C4-2B (cell line): ENCODE measurements around the gene CELA2A.
A peak's percentile ranks its signal among the peaks of the same experiment; 100 is the strongest.

Experiments used
- CTCF ChIP-seq: fragments of 450-650 bp; conservative IDR thresholded peaks from 2 replicates; pipeline ENCODE4 v1.5.1; 2017; ENCODE audit warnings: mild to moderate bottlenecking
- ZFX ChIP-seq: fragments of 450-650 bp; IDR thresholded peaks from 2 replicates; pipeline ENCODE4 v1.6.1; 2017

GRCh38 chr1:15430787-15431570 is 25.6 kb upstream of the CELA2A start:
- TF ChIP-seq CTCF (peak; percentile 80), ZFX (no peak)
